Neural cell (in vitro differentiated cells): ENCODE data around the gene DPH3. TPM values are rescaled to one million over a fixed set of nuclear protein-coding genes. Genes with fewer than 3 reads are reported as not detected.

ENCODE experiments used
- H2AFZ ChIP-seq: fragments of 200-600, 300-800 bp; sonication (generic), shearing (Covaris generic); 2 replicates; pipeline ENCODE4 v1.6.0; 2014; ENCODE audit warnings: low read depth, mild to moderate bottlenecking, antibody characterized with exemption, low read length, moderate library complexity
- H3F3A ChIP-seq: fragments of 200-600 bp; shearing (Covaris generic); 2 replicates; pipeline ENCODE4 v1.6.1; 2016; ENCODE audit warnings: mild to moderate bottlenecking, moderate library complexity, mixed read lengths, antibody characterized with exemption, low read length; ENCODE audit not compliant: insufficient read depth, poor library complexity, severe bottlenecking
- H3K27ac ChIP-seq: fragments of 200-600, 300-800 bp; sonication (generic), shearing (Covaris generic); 2 replicates; pipeline ENCODE4 v1.5.1; 2014; ENCODE audit warnings: mild to moderate bottlenecking, low read length, moderate library complexity
- H3K27me3 ChIP-seq: fragments of 300-800, 200-600 bp; sonication (generic), shearing (Covaris generic); 2 replicates; pipeline ENCODE4 v1.6.0; 2014; ENCODE audit warnings: mild to moderate bottlenecking, low read depth, low read length, moderate library complexity; ENCODE audit not compliant: insufficient read depth
- H3K36me3 ChIP-seq: fragments of 300-800, 200-600 bp; sonication (generic), shearing (Covaris generic); 2 replicates; pipeline ENCODE4 v1.5.1; 2014; ENCODE audit warnings: mild to moderate bottlenecking, antibody characterized with exemption, low read length, moderate library complexity; ENCODE audit not compliant: insufficient read depth
- H3K4me2 ChIP-seq: fragments of 300-800, 200-600 bp; sonication (generic), shearing (Covaris generic); 2 replicates; pipeline ENCODE4 v1.6.0; 2014; ENCODE audit warnings: mild to moderate bottlenecking, low read length
- H3K4me3 ChIP-seq: fragments of 300-800, 200-600 bp; sonication (generic), shearing (Covaris generic); 2 replicates; pipeline ENCODE4 v1.5.1; 2014; ENCODE audit warnings: mild to moderate bottlenecking, low read length, moderate library complexity
- H3K79me2 ChIP-seq: fragments of 200-600 bp; shearing (Covaris generic); replicated peaks from 2 replicates; pipeline ENCODE4 v1.6.0; 2014; ENCODE audit warnings: mild to moderate bottlenecking, low read length, moderate library complexity; ENCODE audit not compliant: insufficient read depth
- H3K9ac ChIP-seq: fragments of 300-800, 200-600 bp; sonication (generic), shearing (Covaris generic); 2 replicates; pipeline ENCODE4 v1.6.1; 2016; ENCODE audit warnings: mild to moderate bottlenecking, low read length, mixed read lengths
- H3K9me2 ChIP-seq: fragments of 200-600 bp; shearing (Covaris generic); 2 replicates; pipeline ENCODE4 v1.6.1; 2016; ENCODE audit warnings: mild to moderate bottlenecking, low read length, mixed read lengths; ENCODE audit not compliant: insufficient read depth
- H3K9me3 ChIP-seq: fragments of 200-600, 300-800 bp; sonication (generic), shearing (Covaris generic); 2 replicates; pipeline ENCODE4 v1.6.1; 2016; ENCODE audit warnings: mild to moderate bottlenecking, mixed run types, low read length, moderate library complexity, mixed read lengths
- H4K20me1 ChIP-seq: fragments of 200-600 bp; shearing (Covaris generic); 2 replicates; pipeline ENCODE4 v1.6.1; 2016; ENCODE audit warnings: mild to moderate bottlenecking, mixed run types; ENCODE audit not compliant: insufficient read depth
- CTCF ChIP-seq: fragments of 450-650 bp; IDR thresholded peaks from 2 replicates; pipeline ENCODE4 v1.5.1; 2014; ENCODE audit warnings: antibody characterized with exemption, mild to moderate bottlenecking, moderate library complexity; ENCODE audit not compliant: poor library complexity, severe bottlenecking
- EP300 ChIP-seq: fragments of 450-650 bp; conservative IDR thresholded peaks from 2 replicates; pipeline ENCODE4 v1.6.1; 2014; ENCODE audit warnings: antibody characterized with exemption, mild to moderate bottlenecking, moderate library complexity; ENCODE audit not compliant: poor library complexity, severe bottlenecking
- EZH2 ChIP-seq: fragments of 200-600, 300-800 bp; shearing (Covaris generic), sonication (generic); IDR thresholded peaks from 2 replicates; pipeline ENCODE4 v1.6.1; 2014; ENCODE audit warnings: antibody characterized with exemption, low read length, borderline replicate concordance, mild to moderate bottlenecking; ENCODE audit not compliant: insufficient read depth, poor library complexity, severe bottlenecking
- MXI1 ChIP-seq: fragments of 450-650 bp; conservative IDR thresholded peaks from 2 replicates; pipeline ENCODE4 v1.6.1; 2014; ENCODE audit warnings: antibody characterized with exemption, mild to moderate bottlenecking; ENCODE audit not compliant: poor library complexity, severe bottlenecking
- POLR2AphosphoS5 ChIP-seq: IDR thresholded peaks from 2 replicates; pipeline ENCODE4 v1.6.1; 2012
- RAD21 ChIP-seq: fragments of 450-650 bp; conservative IDR thresholded peaks from 2 replicates; pipeline ENCODE4 v1.6.1; 2014; ENCODE audit warnings: antibody characterized with exemption, mild to moderate bottlenecking, moderate library complexity
- SMC3 ChIP-seq: fragments of 450-650 bp; conservative IDR thresholded peaks from 2 replicates; pipeline ENCODE4 v1.6.1; 2014; ENCODE audit warnings: antibody characterized with exemption, mild to moderate bottlenecking, moderate library complexity; ENCODE audit not compliant: poor library complexity
- TAF1 ChIP-seq: IDR thresholded peaks from 2 replicates; pipeline ENCODE4 v1.6.1; 2012; ENCODE audit warnings: low read depth
- polyA plus RNA-seq: library from polyadenylated mRNA; depleted of rRNA; stranded (reverse); fragments of >200 nt; gene quantifications from 2 replicates; pipeline ENCODE4 v1.2.3, GENCODE V29; 2014
- TF ChIP-seq, protein P1 (sequence below): IDR thresholded peaks from 2 replicates; pipeline ENCODE4 v1.6.1; 2012; ENCODE audit warnings: borderline replicate concordance

The DPH3 gene
- polyA plus RNA-seq, 1 donor from 2014 or later = 38.5 TPM

DNA sequence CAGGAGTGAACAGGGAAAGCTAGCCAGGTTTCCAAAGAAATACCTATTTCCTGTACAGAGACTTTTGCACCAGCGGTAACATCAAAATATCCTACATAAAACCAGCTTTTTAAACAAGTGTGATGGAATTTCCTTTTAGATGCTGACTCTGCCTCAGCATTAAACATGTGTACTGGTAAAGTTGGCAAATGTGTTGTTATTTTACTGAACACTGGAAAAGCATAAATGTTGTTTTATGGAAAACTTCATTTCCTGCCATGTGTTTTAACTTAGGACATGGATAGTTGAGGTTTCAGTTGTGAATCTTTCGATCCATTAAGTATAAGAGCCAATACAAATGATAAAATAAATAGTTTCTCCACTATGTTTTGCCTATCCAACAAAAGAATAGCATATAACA lies 15.9 kb upstream of the DPH3 start:
- H2AFZ ChIP-seq = no peak overlapping the region
- no peaks in the 10 kb centered on the region for H3K27me3 ChIP-seq
- no peaks in the 10 kb centered on the region for H3K36me3 ChIP-seq
- no peak overlapping the region for H3K27ac ChIP-seq
- no peaks in the 10 kb centered on the region for H3K79me2 ChIP-seq
- no peaks in the 10 kb centered on the region for H4K20me1 ChIP-seq
- no peak overlapping the region for H3K4me3 ChIP-seq
- no peak overlapping the region for H3K4me2 ChIP-seq
- no peaks in the 10 kb centered on the region for H3K9me2 ChIP-seq
- H3K9me3 ChIP-seq = no peaks in the 10 kb centered on the region
- H3K9ac ChIP-seq = no peak overlapping the region
- no peak for TF ChIP-seq EZH2
- TF ChIP-seq RAD21 = no peak
- TF ChIP-seq SMC3 = no peak
- no peak for TF ChIP-seq EP300
- TF ChIP-seq MXI1 = no peak
- H3F3A ChIP-seq = no peaks in the 10 kb centered on the region

GRCh38 chr3:16279010-16279801 lies 14.5 kb upstream of the DPH3 start:
- no peaks in the 10 kb centered on the region for H3K79me2 ChIP-seq
- no peak overlapping the region for H2AFZ ChIP-seq
- H3K4me3 ChIP-seq = no peak overlapping the region
- H3K36me3 ChIP-seq = no peaks in the 10 kb centered on the region
- H3K4me2 ChIP-seq = no peak overlapping the region
- TF ChIP-seq EP300 = no peak
- TF ChIP-seq MXI1 = no peak
- no peaks in the 10 kb centered on the region for H4K20me1 ChIP-seq
- no peaks in the 10 kb centered on the region for H3K9me2 ChIP-seq
- H3K27ac ChIP-seq = no peak overlapping the region
- H3K9ac ChIP-seq = no peak overlapping the region
- no peaks in the 10 kb centered on the region for H3K27me3 ChIP-seq
- no peaks in the 10 kb centered on the region for H3F3A ChIP-seq
- no peaks in the 10 kb centered on the region for H3K9me3 ChIP-seq

- Histone ChIP-seq H3K79me2 (no peaks in the 10 kb centered on the region), H4K20me1 (no peaks in the 10 kb centered on the region), H3K27ac (no peak overlapping the region), H3K9me3 (no peaks in the 10 kb centered on the region), H3K9me2 (no peaks in the 10 kb centered on the region), H2AFZ (no peak overlapping the region), H3K27me3 (no peaks in the 10 kb centered on the region), H3K9ac (no peak overlapping the region), H3K36me3 (no peaks in the 10 kb centered on the region), H3K4me2 (no peak overlapping the region), H3F3A (no peaks in the 10 kb centered on the region), H3K4me3 (no peak overlapping the region)
- no peak for TF ChIP-seq CTCF
- no peak for TF ChIP-seq TAF1
- TF ChIP-seq EZH2 = no peak
- TF ChIP-seq SMC3 = no peak
- no peak for TF ChIP-seq POLR2AphosphoS5
- TF ChIP-seq, protein P1, sequence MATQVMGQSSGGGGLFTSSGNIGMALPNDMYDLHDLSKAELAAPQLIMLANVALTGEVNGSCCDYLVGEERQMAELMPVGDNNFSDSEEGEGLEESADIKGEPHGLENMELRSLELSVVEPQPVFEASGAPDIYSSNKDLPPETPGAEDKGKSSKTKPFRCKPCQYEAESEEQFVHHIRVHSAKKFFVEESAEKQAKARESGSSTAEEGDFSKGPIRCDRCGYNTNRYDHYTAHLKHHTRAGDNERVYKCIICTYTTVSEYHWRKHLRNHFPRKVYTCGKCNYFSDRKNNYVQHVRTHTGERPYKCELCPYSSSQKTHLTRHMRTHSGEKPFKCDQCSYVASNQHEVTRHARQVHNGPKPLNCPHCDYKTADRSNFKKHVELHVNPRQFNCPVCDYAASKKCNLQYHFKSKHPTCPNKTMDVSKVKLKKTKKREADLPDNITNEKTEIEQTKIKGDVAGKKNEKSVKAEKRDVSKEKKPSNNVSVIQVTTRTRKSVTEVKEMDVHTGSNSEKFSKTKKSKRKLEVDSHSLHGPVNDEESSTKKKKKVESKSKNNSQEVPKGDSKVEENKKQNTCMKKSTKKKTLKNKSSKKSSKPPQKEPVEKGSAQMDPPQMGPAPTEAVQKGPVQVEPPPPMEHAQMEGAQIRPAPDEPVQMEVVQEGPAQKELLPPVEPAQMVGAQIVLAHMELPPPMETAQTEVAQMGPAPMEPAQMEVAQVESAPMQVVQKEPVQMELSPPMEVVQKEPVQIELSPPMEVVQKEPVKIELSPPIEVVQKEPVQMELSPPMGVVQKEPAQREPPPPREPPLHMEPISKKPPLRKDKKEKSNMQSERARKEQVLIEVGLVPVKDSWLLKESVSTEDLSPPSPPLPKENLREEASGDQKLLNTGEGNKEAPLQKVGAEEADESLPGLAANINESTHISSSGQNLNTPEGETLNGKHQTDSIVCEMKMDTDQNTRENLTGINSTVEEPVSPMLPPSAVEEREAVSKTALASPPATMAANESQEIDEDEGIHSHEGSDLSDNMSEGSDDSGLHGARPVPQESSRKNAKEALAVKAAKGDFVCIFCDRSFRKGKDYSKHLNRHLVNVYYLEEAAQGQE = no peak
- no peak for TF ChIP-seq RAD21
- no peak for TF ChIP-seq MXI1
- TF ChIP-seq EP300 = no peak
Observed at GRCh38 chr3:16277471-16277870, 12.7 kb upstream of the DPH3 start.
